Testis (tissue), 3 donors: Measurements from ENCODE around the gene PBXIP1. TPM values are rescaled to one million over a fixed set of nuclear protein-coding genes. Genes with fewer than 3 reads are reported as not detected.

Experiments
- DNase-seq: peaks from one replicate; pipeline ENCODE4 v3.0.0-alpha.2; 2019
- H3K27ac ChIP-seq, 2 donors: fragments of 200-600 bp; sonication (generic); one replicate each; pipeline ENCODE4 v1.5.1; 2019
- H3K27me3 ChIP-seq: fragments of 200-600 bp; sonication (generic); one replicate; pipeline ENCODE4 v1.5.1; 2019
- H3K36me3 ChIP-seq: fragments of 200-600 bp; sonication (generic); one replicate; pipeline ENCODE4 v1.5.1; 2017; ENCODE audit warnings: low read depth; ENCODE audit errors: missing control alignments
- H3K4me1 ChIP-seq: fragments of 200-600 bp; sonication (generic); one replicate; pipeline ENCODE4 v1.5.1; 2019
- H3K4me3 ChIP-seq, 2 donors: fragments of 200-600 bp; sonication (generic); one replicate each; pipeline ENCODE4 v1.5.1; 2017 to 2019
- H3K9me3 ChIP-seq: fragments of 200-600 bp; sonication (generic); one replicate; pipeline ENCODE4 v1.5.1; 2017
- CTCF ChIP-seq, 3 experiments: fragments of 450-650 bp in 2 of 3; fragments of 200-600 bp in 1 of 3; sonication (generic) in 1 of 3; IDR thresholded peaks; one replicate each; pipeline ENCODE4 v1.5.1; 2016 to 2019; ENCODE audit warnings: antibody characterized with exemption in 3 of 3, mild to moderate bottlenecking in 2 of 3, moderate library complexity in 1 of 3
- POLR2A ChIP-seq: fragments of 450-650 bp; IDR thresholded peaks from one replicate; pipeline ENCODE4 v1.6.1; 2017; ENCODE audit warnings: antibody characterized with exemption, mild to moderate bottlenecking, moderate library complexity
- WGBS, 2 donors: methylation state at CpG; one replicate each; pipeline ENCODE4 v1.1.5; 2018; 5-methylcytosine and 5-hydroxymethylcytosine counted together
- intact Hi-C: fragments of 100-400 bp; cut with DNase I; formaldehyde crosslinking; loops from one replicate; pipeline ENCODE4 v1.15.1; 2023; ENCODE audit warnings: low total_unique reads
- polyA plus RNA-seq: library from polyadenylated mRNA; stranded (reverse); fragments of 350-450 nt; fragmentation: Illumina TruSeq; extraction: RNeasy Lipid Tissue Mini Kit (QIAGEN cat#74804); gene quantifications from one replicate; pipeline ENCODE4 v1.2.3, GENCODE V29; 2014; ENCODE audit warnings: low read depth, low replicate concordance; ENCODE audit not compliant: insufficient read depth
- total RNA-seq, 2 donors: library from RNA; depleted of rRNA; stranded (reverse); fragments of >200 nt; gene quantifications; one replicate each; pipeline ENCODE4 v1.2.3, GENCODE V29; 2016

Gene PBXIP1
- total and polyA plus RNA-seq, 3 donors from 2014 or later, result 84.1 to 111 (median 87.1) TPM

- Histone ChIP-seq H3K4me3 (no peak overlapping the region), H3K27ac (no peak overlapping the region), H3K27me3 (no peaks in the 10 kb centered on the region), H3K4me1 (peaks cover 7% of the 10 kb centered on the region), H3K36me3 (no peaks in the 10 kb centered on the region), H3K9me3 (no peaks in the 10 kb centered on the region)
- DNase-seq, result no peak
- no peak for TF ChIP-seq CTCF (IDR thresholded peaks at IDR 0.05)
- no peak for TF ChIP-seq POLR2A
- 50 to 81% methylated on average over 2 to 3 of the region's 3 CpGs for whole genome bisulfite sequencing, 2 donors
- intact Hi-C loops, result no loop called here
These were observed 38.7 kb upstream of the PBXIP1 start for GRCh38 chr1:154994591-154994990.

- H3K27ac ChIP-seq, result no peak overlapping the region
- intact Hi-C loops, result no loop called here
- 57 to 75% methylated on average over 1 of the region's 1 CpG for WGBS, 2 donors
These were observed 38.3 kb upstream of the PBXIP1 start for GRCh38 chr1:154994269-154994587.

GRCh38 chr1:154993572-154994268 lies 37.8 kb upstream of the PBXIP1 start, which contains the start of gene LENEP:
TSS of gene LENEP (plus strand) at chr1:154993586. CDS start at chr1:154993608, 22 bp downstream.
- no peaks in the 10 kb centered on the region for H3K27me3 ChIP-seq
- 74 to 81% methylated on average over 7 to 8 of the region's 8 CpGs for WGBS, 2 donors
- no peak for DNase-seq

More at GRCh38 chr1:154994269-154994587, 38.3 kb upstream of the PBXIP1 start:
- H3K4me1 ChIP-seq, result peaks cover 3% of the 10 kb centered on the region
- H3K27me3 ChIP-seq, result no peaks in the 10 kb centered on the region
- no peaks in the 10 kb centered on the region for H3K9me3 ChIP-seq
- DNase-seq, result no peak
- no peak for TF ChIP-seq POLR2A
- H3K36me3 ChIP-seq, result no peaks in the 10 kb centered on the region
- no peak overlapping the region for H3K4me3 ChIP-seq

GRCh38 chr1:154992721-154993571 lies 37.0 kb upstream of the PBXIP1 start:
- Histone ChIP-seq H3K9me3 (no peaks in the 10 kb centered on the region), H3K36me3 (no peaks in the 10 kb centered on the region), H3K27me3 (no peaks in the 10 kb centered on the region), H3K4me3 (no peak overlapping the region), H3K4me1 (no peaks in the 10 kb centered on the region), H3K27ac (no peak overlapping the region)
- intact Hi-C loops, result no loop called here
- TF ChIP-seq POLR2A (no peak), CTCF (IDR thresholded peaks at IDR 0.05) (no peak)
- DNase-seq, result no peak
- 78 to 85% methylated on average over 14 of the region's 14 CpGs for WGBS, 2 donors

More at GRCh38 chr1:154993572-154994268, 37.8 kb upstream of the PBXIP1 start, which contains the start of gene LENEP:
- Histone ChIP-seq H3K9me3 (no peaks in the 10 kb centered on the region), H3K4me3 (no peak within 1 kb of the TSS), H3K36me3 (no peaks in the 10 kb centered on the region), H3K4me1 (no peaks in the 10 kb centered on the region), H3K27ac (no peak within 1 kb of the TSS)
- intact Hi-C loops, result no loop called here
- TF ChIP-seq POLR2A (no peak), CTCF (IDR thresholded peaks at IDR 0.05) (no peak)

- Histone ChIP-seq H3K4me1 (no peaks in the 10 kb centered on the region), H3K27ac (no peak overlapping the region), H3K4me3 (no peak overlapping the region), H3K36me3 (no peaks in the 10 kb centered on the region), H3K27me3 (no peaks in the 10 kb centered on the region), H3K9me3 (no peaks in the 10 kb centered on the region)
- intact Hi-C loops, result no loop called here
- 87 to 100% methylated on average over 3 to 8 of the region's 8 CpGs for WGBS, 2 donors
- no peak for DNase-seq
- TF ChIP-seq POLR2A (no peak), CTCF (IDR thresholded peaks at IDR 0.05) (no peak)
These were observed 34.4 kb upstream of the PBXIP1 start for GRCh38 chr1:154990276-154990675.
